Measurements from ENCODE around the gene UNC13B. TPM values are rescaled to one million over a fixed set of nuclear protein-coding genes. Genes with fewer than 3 reads are reported as not detected.
A peak's percentile ranks its signal among the peaks of the same experiment; 100 is the strongest.

The UNC13B gene
- total RNA-seq, 1 experiment from 2014 or later, result 48.2 TPM

DNA sequence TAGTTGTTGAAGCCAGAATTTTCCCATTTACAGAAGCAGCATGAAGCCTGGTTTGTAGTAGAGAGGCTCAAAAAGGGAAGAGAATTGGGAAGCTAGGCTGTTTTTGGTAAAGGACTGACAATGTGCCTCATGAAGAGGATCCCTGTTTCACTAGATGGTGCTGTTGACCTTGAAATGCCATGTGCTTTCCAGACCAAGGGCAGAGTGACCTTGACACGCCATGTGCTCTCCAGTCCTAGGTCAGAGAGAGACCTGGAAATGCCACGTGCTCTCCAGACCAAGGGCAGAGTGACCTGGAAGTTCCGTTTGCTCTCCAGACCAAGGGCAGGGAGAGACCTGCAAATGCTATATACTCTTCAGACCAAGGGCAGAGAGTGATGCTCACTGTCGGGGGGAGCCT lies 32.0 kb downstream of the UNC13B start:
- Histone ChIP-seq H2BK20ac (ENCODE audit: low read depth, low read length, poor library complexity, severe bottlenecking) (no peak overlapping the region), H4K20me1 (ENCODE audit: control insufficient read depth, insufficient read depth, insufficient read length) (no peaks in the 10 kb centered on the region), H4K91ac (ENCODE audit: insufficient read length, low read depth, low read length) (no peak overlapping the region), H2AK5ac (ENCODE audit: insufficient read length, low read length) (no peak overlapping the region), H4K5ac (ENCODE audit: insufficient read length, low read depth, low read length) (no peak overlapping the region), H4K8ac (replicated peaks; ENCODE audit: insufficient read length, low read depth, low read length) (no peak overlapping the region), H2BK15ac (ENCODE audit: low read depth, low read length) (no peak overlapping the region), H3K4me1 (ENCODE audit: insufficient read depth, low read length) (no peaks in the 10 kb centered on the region), H2BK120ac (ENCODE audit: low read depth, low read length, poor library complexity, severe bottlenecking) (no peak overlapping the region), H2BK12ac (ENCODE audit: insufficient read length, low read depth, low read length) (no peak overlapping the region), H3K9ac (ENCODE audit: extremely low read depth, insufficient read length, low read length) (no peak overlapping the region), H3K18ac (ENCODE audit: insufficient read length, low read depth, low read length) (peak overlapping the region; percentile 15), H3K56ac (ENCODE audit: insufficient read length, low read depth, low read length) (no peak overlapping the region), H3K27me3 (ENCODE audit: insufficient read depth, low read length) (no peaks in the 10 kb centered on the region), H2AFZ (ENCODE audit: low read length) (no peak overlapping the region), H3T11ph (ENCODE audit: low read length) (no peak overlapping the region), H3K4me2 (ENCODE audit: insufficient read depth, insufficient read length, low read length) (no peak overlapping the region), H3K27ac (ENCODE audit: insufficient read length, low read depth, low read length) (no peak overlapping the region), H3K79me1 (ENCODE audit: insufficient read depth, low read depth, low read length, poor library complexity, severe bottlenecking) (no peaks in the 10 kb centered on the region), H3K23me2 (ENCODE audit: insufficient read length, low read depth, low read length, poor library complexity, severe bottlenecking) (no peaks in the 10 kb centered on the region), H3K14ac (ENCODE audit: insufficient read depth, low read length) (no peak overlapping the region), H2BK5ac (ENCODE audit: insufficient read length, low read length) (no peak overlapping the region), H3K4ac (ENCODE audit: low read depth, low read length) (no peak overlapping the region), H3K23ac (ENCODE audit: insufficient read length, low read depth, low read length) (no peak overlapping the region), H3K9me3 (ENCODE audit: control insufficient read depth, low read depth, low read length) (peaks cover 33% of the 10 kb centered on the region), H3K79me2 (ENCODE audit: insufficient read depth, low read length) (no peaks in the 10 kb centered on the region)
- no CpG with 5 or more reads among the region's 4 CpGs for WGBS (ENCODE audit: extremely low coverage, insufficient read length, low lambda C conversion rate)
- Mint-ChIP-seq H3K4me3 (no peak overlapping the region), H3K4me1 (no peaks in the 10 kb centered on the region), H3K27me3 (ENCODE audit: low read depth) (no peaks in the 10 kb centered on the region; the same call in 1 of the 2 replicates), H3K27ac (no peak overlapping the region), H3K36me3 (ENCODE audit: insufficient read depth in 1 of 3, low read depth in 3 of 3) (peaks cover 38 to 61% (median 59%) of the 10 kb centered on the region in 3 experiments), H3K9me3 (peaks cover 61 to 77% of the 10 kb centered on the region in 2 experiments)
- DNase-seq, result no peak
- TF ChIP-seq, protein P1, sequence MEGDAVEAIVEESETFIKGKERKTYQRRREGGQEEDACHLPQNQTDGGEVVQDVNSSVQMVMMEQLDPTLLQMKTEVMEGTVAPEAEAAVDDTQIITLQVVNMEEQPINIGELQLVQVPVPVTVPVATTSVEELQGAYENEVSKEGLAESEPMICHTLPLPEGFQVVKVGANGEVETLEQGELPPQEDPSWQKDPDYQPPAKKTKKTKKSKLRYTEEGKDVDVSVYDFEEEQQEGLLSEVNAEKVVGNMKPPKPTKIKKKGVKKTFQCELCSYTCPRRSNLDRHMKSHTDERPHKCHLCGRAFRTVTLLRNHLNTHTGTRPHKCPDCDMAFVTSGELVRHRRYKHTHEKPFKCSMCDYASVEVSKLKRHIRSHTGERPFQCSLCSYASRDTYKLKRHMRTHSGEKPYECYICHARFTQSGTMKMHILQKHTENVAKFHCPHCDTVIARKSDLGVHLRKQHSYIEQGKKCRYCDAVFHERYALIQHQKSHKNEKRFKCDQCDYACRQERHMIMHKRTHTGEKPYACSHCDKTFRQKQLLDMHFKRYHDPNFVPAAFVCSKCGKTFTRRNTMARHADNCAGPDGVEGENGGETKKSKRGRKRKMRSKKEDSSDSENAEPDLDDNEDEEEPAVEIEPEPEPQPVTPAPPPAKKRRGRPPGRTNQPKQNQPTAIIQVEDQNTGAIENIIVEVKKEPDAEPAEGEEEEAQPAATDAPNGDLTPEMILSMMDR (conservative IDR thresholded peaks at IDR 0.05), result peak; percentile 25; the same call in 1 of the 3 replicates
